HG03095 (cell line): Measurements from ENCODE around the gene RBMY1F.
"Not testable (repeated sequence)": the region's sequence is repeated elsewhere in the genome, so short reads cannot be mapped to it uniquely, and the experiment has no call there.

ENCODE experiments used
- ATAC-seq: cut with Tn5 transposase; IDR thresholded peaks from one replicate; pipeline ENCODE4 v1.9.1; 2021; ENCODE audit warnings: moderate library complexity; ENCODE audit not compliant: unreplicated experiment

The RBMY1F gene

GRCh38 chrY:22182823-22183222, at the start of gene RBMY1F:
TSS of gene RBMY1F (minus strand) at chrY:22182923. CDS start at chrY:22180969, 1,954 bp downstream.
- ATAC-seq, result not testable (repeated sequence)

GRCh38 chrY:22151144-22151543, 31.6 kb downstream of the RBMY1F start:
- ATAC-seq, result not testable (repeated sequence)

GRCh38 chrY:22141011-22141695, 41.6 kb downstream of the RBMY1F start:
- ATAC-seq, result not testable (repeated sequence)

GRCh38 chrY:22134719-22135118, 48.0 kb downstream of the RBMY1F start:
- not testable (repeated sequence) for ATAC-seq

- ATAC-seq, result not testable (repeated sequence)
These were observed 52.2 kb downstream of the RBMY1F start for GRCh38 chrY:22130494-22130893.
